Hematopoietic multipotent progenitor cell treated with erythropoietin and hydrocortisone succinate and interleukin-3 and kit ligand, for 17 days (in vitro differentiated cells): ENCODE measurements around the gene DPP6.
"Not testable (repeated sequence)": the region's sequence is repeated elsewhere in the genome, so short reads cannot be mapped to it uniquely, and the experiment has no call there.

Experiments
- DNase-seq: peaks from one replicate; pipeline ENCODE4 v3.0.0-alpha.2; 2015; ENCODE audit warnings: low spot score

DPP6 gene

GRCh38 chr7:154051643-154052529 is at the start of gene DPP6:
TSS of gene DPP6 (plus strand) at chr7:154052398.
- DNase-seq: not testable (repeated sequence)

- DNase-seq: not testable (repeated sequence)
Measured at GRCh38 chr7:154009423-154009911, 42.7 kb upstream of the DPP6 start.

GRCh38 chr7:154010726-154011568 is 41.3 kb upstream of the DPP6 start:
- not testable (repeated sequence) for DNase-seq

GRCh38 chr7:154012800-154013199 is 39.4 kb upstream of the DPP6 start:
- not testable (repeated sequence) for DNase-seq

- not testable (repeated sequence) for DNase-seq
Measured at GRCh38 chr7:154015636-154016035, 36.6 kb upstream of the DPP6 start.

- not testable (repeated sequence) for DNase-seq
Measured at GRCh38 chr7:154018354-154018753, 33.8 kb upstream of the DPP6 start.

- DNase-seq: not testable (repeated sequence)
Measured at GRCh38 chr7:154027805-154028204, 24.4 kb upstream of the DPP6 start.

- not testable (repeated sequence) for DNase-seq
Measured at GRCh38 chr7:154030476-154031080, 21.6 kb upstream of the DPP6 start.

GRCh38 chr7:154039466-154040165 is 12.6 kb upstream of the DPP6 start:
- DNase-seq: not testable (repeated sequence)

- DNase-seq: not testable (repeated sequence)
Measured at GRCh38 chr7:154050394-154050793, 1.8 kb upstream of the DPP6 start.

GRCh38 chr7:154051006-154051642 is 1.1 kb upstream of the DPP6 start:
- not testable (repeated sequence) for DNase-seq

GRCh38 chr7:154052530-154053252 is 493 bp downstream of the DPP6 start:
- not testable (repeated sequence) for DNase-seq

GRCh38 chr7:154053466-154054312 is 1.5 kb downstream of the DPP6 start:
- not testable (repeated sequence) for DNase-seq

GRCh38 chr7:154054664-154055063 is 2.5 kb downstream of the DPP6 start:
- not testable (repeated sequence) for DNase-seq

GRCh38 chr7:154055491-154056106 is 3.4 kb downstream of the DPP6 start:
- not testable (repeated sequence) for DNase-seq

- DNase-seq: not testable (repeated sequence)
Measured at GRCh38 chr7:154058783-154059182, 6.6 kb downstream of the DPP6 start.

GRCh38 chr7:154060551-154060950 is 8.4 kb downstream of the DPP6 start:
- DNase-seq: not testable (repeated sequence)

- DNase-seq: not testable (repeated sequence)
Measured at GRCh38 chr7:154071833-154072232, 19.6 kb downstream of the DPP6 start.
